ENCODE data around the gene DAW1. TPM values are rescaled to one million over a fixed set of nuclear protein-coding genes. Genes with fewer than 3 reads are reported as not detected.

DAW1 gene
- total RNA-seq (2013; cell fraction: nucleolus; rRNA removed), result 0.19 and 0.29 TPM in 2 replicates
- not detected in 2 replicates for total RNA-seq (2014; rRNA removed)
- total RNA-seq (2014; rRNA removed; fragmentation: Illumina TruSeq; extraction: Trizol), result not detected in 2 replicates
- not detected in 2 replicates for total RNA-seq (2021)
- polyA plus RNA-seq (2011; ENCODE audit: low read depth), result not detected
- polyA plus RNA-seq (2011; rRNA removed), result 0.12 TPM in 1 of 2 replicates, not detected in the other
- not detected in 2 replicates for polyA plus RNA-seq (2011; cell fraction: cytosol; rRNA removed)
- 0.04 TPM in 1 of 2 replicates, not detected in the other for polyA plus RNA-seq (2011; cell fraction: nucleus; rRNA removed)
- not detected in 2 replicates for polyA plus RNA-seq (2012)
- polyA plus RNA-seq (2014; fragmentation: Illumina TruSeq; extraction: Trizol), result not detected in 2 replicates
- polyA plus RNA-seq (2014; fragmentation: Nextera tagmentation; extraction: Ambion mirVana), result under 1 TPM in 1 of 2 experiments, not detected in 1; 0.04 TPM
- not detected in 2 replicates for polyA plus RNA-seq (2014; rRNA removed)
- polyA plus RNA-seq (2016; fragmentation: Nextera tagmentation; extraction: Ambion mirVana), result not detected
- polyA minus RNA-seq (2011; rRNA and poly(A)+ RNA removed), result not detected in 2 replicates
- not detected in 2 replicates for polyA minus RNA-seq (2011; cell fraction: cytosol; rRNA and poly(A)+ RNA removed)
- not detected in 2 replicates for polyA minus RNA-seq (2011; cell fraction: nucleus; rRNA and poly(A)+ RNA removed)
- Bru-seq, nascent RNA, result percentile 6 among the genes with signal in this experiment
- percentile 10 among the genes with signal in this experiment for BruChase-seq, experiment 1, labeled RNA remaining after a 6-hour chase
- BruChase-seq, experiment 2, labeled RNA remaining after a 2-hour chase, result percentile 8 among the genes with signal in this experiment
- long read RNA-seq, experiment 1, result 0 reads
- long read RNA-seq, experiment 2, result 0 reads

GRCh38 chr2:227871375-227871791, at the start of gene DAW1:
TSS of gene DAW1 (plus strand) at chr2:227871631. CDS start at chr2:227871690, 59 bp downstream.
- DNase-seq (ENCODE audit: low read depth, low spot score), result no peak
- ATAC-seq, result peak; percentile 24; the same call in 1 of the 3 replicates
- 9% methylated on average over 28 of the region's 34 CpGs for WGBS (ENCODE audit: insufficient coverage, insufficient replicate concordance, low lambda C conversion rate, missing lambda C conversion rate)
- in situ Hi-C loops (cut with MboI) (no loop called here), intact Hi-C loops (cut with micrococcal nuclease; ENCODE audit: unreplicated experiment) (no loop called here)
- H3K9ac ChIP-seq (ENCODE audit: control insufficient read depth, insufficient read depth, low read length), result no peak within 1 kb of the TSS
- H2AFZ ChIP-seq (ENCODE audit: control insufficient read depth, low read depth, low read length), result no peak within 1 kb of the TSS; the same call in 1 of the 2 replicates
- BruUV-seq (replicated peaks), result no TSS peak
- no peaks in the 10 kb centered on the region for H3K36me3 ChIP-seq (ENCODE audit: control insufficient read depth in 2 of 2, insufficient read depth in 2 of 2, low read length in 1 of 2)
- no peaks in the 10 kb centered on the region for H4K20me1 ChIP-seq (ENCODE audit: control insufficient read depth, insufficient read depth)
- H3K27ac ChIP-seq (ENCODE audit: control insufficient read depth, insufficient read depth), result no peak within 1 kb of the TSS
- H3K4me2 ChIP-seq (ENCODE audit: control insufficient read depth, insufficient read depth), result no peak within 1 kb of the TSS
- H3K27me3 ChIP-seq (replicated peaks in 1 of 2; ENCODE audit: control insufficient read depth in 2 of 2, insufficient read depth in 2 of 2, low read length in 1 of 2), result peaks cover 0 to 11% of the 10 kb centered on the region in 2 experiments; a peak in 2 of 4 replicates
- ChIA-PET POLR2A (no interaction called here), CTCF (interaction anchor here (2.0 to 3.9 kb wide), 3 partner anchors 15 to 97 kb away, joined by 5 to 21 read pairs (median 5); no protein-coding TSS in a partner anchor), RAD21 (ENCODE audit: unreplicated experiment) (no interaction called here), SMC1A (ENCODE audit: uncharacterized antibody, unreplicated experiment) (interaction anchor here (1.3 kb wide), 1 partner anchor 9 kb away, joined by 3 read pairs; no protein-coding TSS in a partner anchor)
- no peaks in the 10 kb centered on the region for H3K9me3 ChIP-seq (replicated peaks; ENCODE audit: control insufficient read depth, insufficient read depth, low read length)
- no peaks in the 10 kb centered on the region for H3K4me1 ChIP-seq (ENCODE audit: control insufficient read depth, insufficient read depth, low read length)
- no peak for FAIRE-seq
- no peak within 1 kb of the TSS for H3K4me3 ChIP-seq
- H3K79me2 ChIP-seq (ENCODE audit: control insufficient read depth, insufficient read depth, low read length), result no peaks in the 10 kb centered on the region
- TF ChIP-seq FOS (IDR thresholded peaks at IDR 0.05; ENCODE audit: borderline replicate concordance, extremely low read depth, insufficient read length) (no peak), POLR2AphosphoS2 (IDR thresholded peaks at IDR 0.05; ENCODE audit: low read depth, low read length) (no peak), CHD2 (IDR thresholded peaks at IDR 0.05; ENCODE audit: borderline replicate concordance, low read depth, low read length) (no peak), IRF5 (IDR thresholded peaks at IDR 0.05; ENCODE audit: borderline replicate concordance) (no peak)

Measured in GM12878 (cell line).